ENCODE results near the gene TENM4.

DNA sequence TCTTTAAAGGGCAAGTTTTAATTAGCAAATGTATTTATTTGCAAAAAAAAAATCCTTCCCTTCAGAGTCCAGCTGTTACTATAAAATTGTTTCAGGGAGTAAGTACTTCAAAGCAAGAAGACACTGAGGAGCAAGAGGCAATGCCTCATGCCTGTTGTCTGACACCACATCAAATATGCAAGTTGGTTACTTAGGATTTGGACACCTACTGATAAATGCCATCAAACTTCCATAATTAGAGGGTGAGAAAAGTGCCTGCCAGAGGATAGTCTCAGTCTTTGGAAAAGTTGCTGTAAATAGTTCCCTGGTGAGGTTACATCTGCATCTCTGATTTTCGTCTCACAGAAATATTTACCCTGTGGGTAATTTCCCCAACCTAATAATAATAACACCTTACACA lies 4.1 kb upstream of the TENM4 start:
- TF ChIP-seq SMAD3 (CRISPR knock-in tag; IDR thresholded peaks at IDR 0.05; ENCODE audit: borderline replicate concordance) (no peak), ZNF138 (CRISPR knock-in tag; conservative IDR thresholded peaks at IDR 0.05) (no peak), NR1H2 (CRISPR knock-in tag; IDR thresholded peaks at IDR 0.05) (no peak), ESRRA (CRISPR knock-in tag; IDR thresholded peaks at IDR 0.05; ENCODE audit: borderline replicate concordance) (no peak)
- TF ChIP-seq, protein P1, sequence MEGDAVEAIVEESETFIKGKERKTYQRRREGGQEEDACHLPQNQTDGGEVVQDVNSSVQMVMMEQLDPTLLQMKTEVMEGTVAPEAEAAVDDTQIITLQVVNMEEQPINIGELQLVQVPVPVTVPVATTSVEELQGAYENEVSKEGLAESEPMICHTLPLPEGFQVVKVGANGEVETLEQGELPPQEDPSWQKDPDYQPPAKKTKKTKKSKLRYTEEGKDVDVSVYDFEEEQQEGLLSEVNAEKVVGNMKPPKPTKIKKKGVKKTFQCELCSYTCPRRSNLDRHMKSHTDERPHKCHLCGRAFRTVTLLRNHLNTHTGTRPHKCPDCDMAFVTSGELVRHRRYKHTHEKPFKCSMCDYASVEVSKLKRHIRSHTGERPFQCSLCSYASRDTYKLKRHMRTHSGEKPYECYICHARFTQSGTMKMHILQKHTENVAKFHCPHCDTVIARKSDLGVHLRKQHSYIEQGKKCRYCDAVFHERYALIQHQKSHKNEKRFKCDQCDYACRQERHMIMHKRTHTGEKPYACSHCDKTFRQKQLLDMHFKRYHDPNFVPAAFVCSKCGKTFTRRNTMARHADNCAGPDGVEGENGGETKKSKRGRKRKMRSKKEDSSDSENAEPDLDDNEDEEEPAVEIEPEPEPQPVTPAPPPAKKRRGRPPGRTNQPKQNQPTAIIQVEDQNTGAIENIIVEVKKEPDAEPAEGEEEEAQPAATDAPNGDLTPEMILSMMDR (IDR thresholded peaks at IDR 0.05) = no peak
- TF ChIP-seq, protein P2, sequence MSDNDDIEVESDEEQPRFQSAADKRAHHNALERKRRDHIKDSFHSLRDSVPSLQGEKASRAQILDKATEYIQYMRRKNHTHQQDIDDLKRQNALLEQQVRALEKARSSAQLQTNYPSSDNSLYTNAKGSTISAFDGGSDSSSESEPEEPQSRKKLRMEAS (CRISPR knock-in tag; IDR thresholded peaks at IDR 0.05) = no peak
- TF ChIP-seq, protein P3, sequence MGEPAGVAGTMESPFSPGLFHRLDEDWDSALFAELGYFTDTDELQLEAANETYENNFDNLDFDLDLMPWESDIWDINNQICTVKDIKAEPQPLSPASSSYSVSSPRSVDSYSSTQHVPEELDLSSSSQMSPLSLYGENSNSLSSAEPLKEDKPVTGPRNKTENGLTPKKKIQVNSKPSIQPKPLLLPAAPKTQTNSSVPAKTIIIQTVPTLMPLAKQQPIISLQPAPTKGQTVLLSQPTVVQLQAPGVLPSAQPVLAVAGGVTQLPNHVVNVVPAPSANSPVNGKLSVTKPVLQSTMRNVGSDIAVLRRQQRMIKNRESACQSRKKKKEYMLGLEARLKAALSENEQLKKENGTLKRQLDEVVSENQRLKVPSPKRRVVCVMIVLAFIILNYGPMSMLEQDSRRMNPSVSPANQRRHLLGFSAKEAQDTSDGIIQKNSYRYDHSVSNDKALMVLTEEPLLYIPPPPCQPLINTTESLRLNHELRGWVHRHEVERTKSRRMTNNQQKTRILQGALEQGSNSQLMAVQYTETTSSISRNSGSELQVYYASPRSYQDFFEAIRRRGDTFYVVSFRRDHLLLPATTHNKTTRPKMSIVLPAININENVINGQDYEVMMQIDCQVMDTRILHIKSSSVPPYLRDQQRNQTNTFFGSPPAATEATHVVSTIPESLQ (CRISPR knock-in tag; IDR thresholded peaks at IDR 0.05) = no peak
- TF ChIP-seq, protein P4, sequence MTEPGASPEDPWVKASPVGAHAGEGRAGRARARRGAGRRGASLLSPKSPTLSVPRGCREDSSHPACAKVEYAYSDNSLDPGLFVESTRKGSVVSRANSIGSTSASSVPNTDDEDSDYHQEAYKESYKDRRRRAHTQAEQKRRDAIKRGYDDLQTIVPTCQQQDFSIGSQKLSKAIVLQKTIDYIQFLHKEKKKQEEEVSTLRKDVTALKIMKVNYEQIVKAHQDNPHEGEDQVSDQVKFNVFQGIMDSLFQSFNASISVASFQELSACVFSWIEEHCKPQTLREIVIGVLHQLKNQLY (CRISPR knock-in tag; IDR thresholded peaks at IDR 0.05) = no peak
- TF ChIP-seq, protein P5, sequence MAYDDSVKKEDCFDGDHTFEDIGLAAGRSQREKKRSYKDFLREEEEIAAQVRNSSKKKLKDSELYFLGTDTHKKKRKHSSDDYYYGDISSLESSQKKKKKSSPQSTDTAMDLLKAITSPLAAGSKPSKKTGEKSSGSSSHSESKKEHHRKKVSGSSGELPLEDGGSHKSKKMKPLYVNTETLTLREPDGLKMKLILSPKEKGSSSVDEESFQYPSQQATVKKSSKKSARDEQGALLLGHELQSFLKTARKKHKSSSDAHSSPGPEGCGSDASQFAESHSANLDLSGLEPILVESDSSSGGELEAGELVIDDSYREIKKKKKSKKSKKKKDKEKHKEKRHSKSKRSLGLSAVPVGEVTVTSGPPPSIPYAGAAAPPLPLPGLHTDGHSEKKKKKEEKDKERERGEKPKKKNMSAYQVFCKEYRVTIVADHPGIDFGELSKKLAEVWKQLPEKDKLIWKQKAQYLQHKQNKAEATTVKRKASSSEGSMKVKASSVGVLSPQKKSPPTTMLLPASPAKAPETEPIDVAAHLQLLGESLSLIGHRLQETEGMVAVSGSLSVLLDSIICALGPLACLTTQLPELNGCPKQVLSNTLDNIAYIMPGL (CRISPR knock-in tag; IDR thresholded peaks at IDR 0.05) = no peak

Data from WTC11 (cell line).